BLaER1 treated with 17β-estradiol and CSF1 and Interleukin-3, amounts not matched to agents 10 nM and 100 nM (cell line): ENCODE data around the gene OVCA2.
A peak's percentile ranks its signal among the peaks of the same experiment; 100 is the strongest.

Source experiments
- H3K27ac ChIP-seq, 11 experiments: shearing (Covaris generic); formaldehyde crosslinking; 2 replicates each; pipeline ENCODE4 v1.8.1; 2022
- H3K27me3 ChIP-seq, 11 experiments: shearing (Covaris generic); formaldehyde crosslinking; 2 replicates each; pipeline ENCODE4 v1.8.1; 2022
- H3K36me3 ChIP-seq, 11 experiments: shearing (Covaris generic); formaldehyde crosslinking; 2 replicates each; pipeline ENCODE4 v1.8.1; 2022
- H3K4me1 ChIP-seq, 10 experiments: shearing (Covaris generic); formaldehyde crosslinking; 2 replicates each; pipeline ENCODE4 v1.8.1; 2022
- H3K4me2 ChIP-seq, 11 experiments: shearing (Covaris generic); formaldehyde crosslinking; 2 replicates each; pipeline ENCODE4 v1.8.1; 2022
- H3K4me3 ChIP-seq, 10 experiments: shearing (Covaris generic); formaldehyde crosslinking; 2 replicates each; pipeline ENCODE4 v1.8.1; 2022
- H3K9ac ChIP-seq, 11 experiments: shearing (Covaris generic); formaldehyde crosslinking; 2 replicates each; pipeline ENCODE4 v1.8.1; 2022
- H3K9me3 ChIP-seq, 11 experiments: shearing (Covaris generic); formaldehyde crosslinking; replicated peaks in 1 of 11; 2 replicates each; pipeline ENCODE4 v1.8.1; 2022
- H4K20me1 ChIP-seq, 11 experiments: shearing (Covaris generic); formaldehyde crosslinking; 2 replicates each; pipeline ENCODE4 v1.8.1; 2022
- Cebpa-rat ChIP-seq, 11 experiments: shearing (Covaris generic); IDR thresholded peaks; 2 replicates each; pipeline ENCODE4 v1.8.1; 2022

OVCA2 gene

DNA sequence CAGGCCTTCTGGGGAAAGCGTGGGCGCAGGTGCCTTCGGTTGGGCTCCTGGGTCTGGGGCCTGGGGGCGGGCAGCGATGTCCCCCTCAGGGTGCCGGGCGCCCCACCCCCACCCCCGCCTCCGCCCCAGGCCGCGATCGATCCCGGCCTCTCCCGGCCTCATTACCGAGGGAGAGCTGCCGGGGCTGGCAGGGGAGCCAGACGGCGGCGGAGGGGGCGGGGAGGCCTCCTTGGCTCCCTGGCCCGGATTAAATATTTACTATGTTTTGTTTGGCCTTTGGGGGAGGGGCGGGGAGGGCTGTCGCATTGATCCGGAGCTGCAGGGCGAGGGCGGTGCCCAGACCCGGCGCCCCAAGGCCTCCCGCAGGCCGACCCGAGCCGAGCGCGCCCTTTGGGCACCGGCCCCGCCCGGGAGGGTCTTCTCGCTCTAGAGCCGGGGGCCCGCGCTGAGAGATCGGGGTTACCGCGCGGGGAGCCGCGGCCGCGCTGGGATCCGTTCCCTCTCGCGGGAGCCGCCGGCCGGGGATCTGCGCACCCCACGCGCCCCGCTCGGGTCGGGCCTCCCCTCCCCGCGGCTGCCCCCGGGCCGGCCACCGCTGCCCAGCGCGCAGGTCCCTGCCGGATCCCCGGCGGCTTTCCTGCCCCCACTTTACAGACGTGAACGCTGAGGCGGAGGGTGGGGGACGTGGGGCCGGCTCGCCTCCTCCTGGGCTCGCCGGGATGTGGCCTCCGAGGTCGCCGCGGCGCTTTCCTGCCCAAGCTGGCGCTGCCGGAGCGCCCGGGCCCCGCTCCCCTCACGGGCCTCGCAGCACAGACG is 43.7 kb upstream of the OVCA2 start:
- Histone ChIP-seq H3K36me3 (no peaks in the 10 kb centered on the region; a peak in 1 of 22 replicates), H3K9me3 (no peaks in the 10 kb centered on the region), H3K4me1 (peaks cover 36 to 75% (median 61%) of the 10 kb centered on the region in 10 experiments), H3K9ac (peak overlapping the region in 6 of 11 experiments; percentile 22 to 37 (median 25); a peak in 2 of 22 replicates), H4K20me1 (peaks cover 0 to 28% (median 0%) of the 10 kb centered on the region in 11 experiments; a peak in 3 of 22 replicates), H3K4me2 (peak overlapping the region; percentile 42 to 66 (median 59); a peak in 21 of 22 replicates), H3K27ac (peak overlapping the region in 5 of 11 experiments; percentile 14 to 38 (median 28); a peak in 5 of 22 replicates), H3K4me3 (no peak overlapping the region), H3K27me3 (peaks cover 0 to 6% (median 0%) of the 10 kb centered on the region in 11 experiments; a peak in 6 of 22 replicates)
- TF ChIP-seq Cebpa-rat (IDR thresholded peaks at IDR 0.05): no peak

DNA sequence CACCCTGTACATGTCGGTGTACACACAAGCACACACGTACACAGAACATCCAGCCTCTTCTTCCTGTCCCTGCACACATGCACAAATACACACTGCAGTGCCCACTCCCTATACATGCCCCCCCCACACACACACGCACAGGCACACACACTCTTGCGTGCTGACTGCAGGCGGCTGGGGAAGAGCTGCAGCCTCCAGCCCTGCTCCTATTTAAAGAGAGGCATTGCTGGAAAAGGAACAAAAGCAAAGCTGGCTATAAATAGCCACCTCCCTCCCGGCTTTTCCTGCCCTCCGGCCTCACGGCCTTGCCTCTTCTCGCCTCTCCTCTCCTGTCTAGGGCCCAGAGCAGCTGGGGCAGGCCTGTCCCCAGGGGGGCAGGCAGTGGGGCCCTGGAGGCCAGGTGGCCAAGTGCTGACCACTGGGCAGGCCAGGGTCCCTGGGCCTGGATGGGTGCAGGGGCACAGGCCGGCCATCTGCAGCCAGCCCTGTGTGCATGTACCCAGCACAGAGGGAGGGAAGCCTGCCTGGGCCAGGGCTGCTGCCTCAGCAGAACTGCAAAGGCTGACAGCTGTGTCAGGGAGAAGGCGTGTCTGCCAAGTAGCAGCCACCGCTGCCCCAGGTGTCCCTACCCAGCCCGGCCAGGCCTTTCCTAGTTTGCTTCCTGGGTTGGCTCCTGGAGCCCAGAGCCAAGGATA is 42.1 kb upstream of the OVCA2 start:
- peak overlapping the region in 9 of 11 experiments; percentile 13 to 76 (median 63); a peak in 17 of 22 replicates for H3K27ac ChIP-seq
- H3K4me2 ChIP-seq: peak overlapping the region; percentile 81 to 99 (median 89)
- peak overlapping the region in 8 of 10 experiments; percentile 12 to 49 (median 32); a peak in 9 of 20 replicates for H3K4me3 ChIP-seq
- H3K9ac ChIP-seq: peak overlapping the region; percentile 10 to 72 (median 61); a peak in 18 of 22 replicates
- H3K9me3 ChIP-seq: no peaks in the 10 kb centered on the region
- H3K36me3 ChIP-seq: no peaks in the 10 kb centered on the region; a peak in 1 of 22 replicates
- peaks cover 0 to 6% (median 0%) of the 10 kb centered on the region in 11 experiments; a peak in 6 of 22 replicates for H3K27me3 ChIP-seq
- H3K4me1 ChIP-seq: peaks cover 36 to 78% (median 61%) of the 10 kb centered on the region in 10 experiments
- peaks cover 0 to 21% (median 0%) of the 10 kb centered on the region in 11 experiments; a peak in 3 of 22 replicates for H4K20me1 ChIP-seq
- no peak for TF ChIP-seq Cebpa-rat (IDR thresholded peaks at IDR 0.05)

DNA sequence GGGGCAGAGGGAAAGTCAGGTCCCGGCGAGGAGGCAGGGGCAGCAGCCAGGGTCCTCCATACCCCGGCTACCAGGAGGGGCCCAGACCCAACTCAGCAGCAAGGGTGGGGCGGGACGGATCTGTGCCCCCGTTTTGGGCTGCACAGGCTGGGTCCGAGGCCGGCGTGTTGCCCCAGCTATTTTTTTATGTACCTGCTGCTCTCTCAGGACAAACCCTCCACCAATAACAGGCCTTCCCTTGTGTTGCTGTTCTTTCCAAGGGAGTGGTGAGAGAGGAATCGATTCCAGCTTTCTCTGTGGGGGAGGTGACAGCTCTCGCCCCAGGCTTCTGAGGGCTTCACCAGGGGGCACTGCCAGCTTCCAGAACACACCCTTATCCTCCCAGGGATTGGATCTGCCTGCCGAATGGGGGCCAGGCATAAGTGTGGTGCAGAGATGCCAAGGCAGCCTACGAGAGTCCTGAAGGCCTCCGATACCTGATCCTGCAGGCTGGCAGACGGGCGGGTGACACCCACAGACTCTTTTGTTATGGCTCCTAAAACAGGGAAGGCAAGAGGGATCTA is 39.0 kb upstream of the OVCA2 start:
- TF ChIP-seq Cebpa-rat (IDR thresholded peaks at IDR 0.05): no peak
- peaks cover 36 to 54% (median 48%) of the 10 kb centered on the region in 10 experiments for H3K4me1 ChIP-seq

DNA sequence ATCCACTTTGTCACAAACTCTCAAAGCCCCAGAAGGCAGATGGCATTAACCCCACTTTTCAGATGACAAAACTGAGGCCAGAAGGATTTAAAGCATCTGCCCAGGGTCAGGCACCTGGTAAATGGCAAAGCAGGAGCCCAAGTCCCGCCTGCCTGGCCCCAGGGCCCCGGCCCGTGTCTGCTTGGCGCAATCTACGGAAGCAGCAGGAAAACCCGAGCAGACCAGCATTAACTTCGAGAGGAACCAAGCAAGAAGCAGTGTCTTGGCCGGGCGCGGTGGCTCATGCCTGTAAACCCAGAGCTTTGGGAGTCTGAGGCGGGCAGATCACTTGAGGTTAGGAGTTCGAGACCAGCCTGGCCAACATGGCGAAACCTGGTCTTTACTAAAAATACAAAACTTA is 38.3 kb upstream of the OVCA2 start:
- Histone ChIP-seq H3K27me3 (no peaks in the 10 kb centered on the region), H3K27ac (no peak overlapping the region), H3K4me3 (no peak overlapping the region), H3K4me2 (no peak overlapping the region), H3K9me3 (no peaks in the 10 kb centered on the region), H4K20me1 (peaks cover 0 to 8% (median 0%) of the 10 kb centered on the region in 11 experiments; a peak in 3 of 22 replicates), H3K36me3 (peaks cover 0 to 9% (median 0%) of the 10 kb centered on the region in 11 experiments; a peak in 3 of 22 replicates), H3K9ac (no peak overlapping the region), H3K4me1 (peaks cover 31 to 54% (median 46%) of the 10 kb centered on the region in 10 experiments)
- no peak for TF ChIP-seq Cebpa-rat (IDR thresholded peaks at IDR 0.05)

More for the DNA sequence above, 39.0 kb upstream of the OVCA2 start:
- peak overlapping the region; percentile 26 to 64 (median 59); a peak in 21 of 22 replicates for H3K4me2 ChIP-seq
- H3K36me3 ChIP-seq: peaks cover 0 to 9% (median 0%) of the 10 kb centered on the region in 11 experiments; a peak in 3 of 22 replicates
- peaks cover 0 to 8% (median 0%) of the 10 kb centered on the region in 11 experiments; a peak in 3 of 22 replicates for H4K20me1 ChIP-seq
- H3K4me3 ChIP-seq: no peak overlapping the region
- H3K27me3 ChIP-seq: peaks cover 0 to 6% (median 0%) of the 10 kb centered on the region in 11 experiments; a peak in 6 of 22 replicates
- H3K27ac ChIP-seq: peak overlapping the region in 7 of 11 experiments; percentile 41 to 63 (median 46); a peak in 15 of 22 replicates
- H3K9ac ChIP-seq: peak overlapping the region in 6 of 11 experiments; percentile 5 to 64 (median 42); a peak in 5 of 22 replicates
- no peaks in the 10 kb centered on the region for H3K9me3 ChIP-seq

DNA sequence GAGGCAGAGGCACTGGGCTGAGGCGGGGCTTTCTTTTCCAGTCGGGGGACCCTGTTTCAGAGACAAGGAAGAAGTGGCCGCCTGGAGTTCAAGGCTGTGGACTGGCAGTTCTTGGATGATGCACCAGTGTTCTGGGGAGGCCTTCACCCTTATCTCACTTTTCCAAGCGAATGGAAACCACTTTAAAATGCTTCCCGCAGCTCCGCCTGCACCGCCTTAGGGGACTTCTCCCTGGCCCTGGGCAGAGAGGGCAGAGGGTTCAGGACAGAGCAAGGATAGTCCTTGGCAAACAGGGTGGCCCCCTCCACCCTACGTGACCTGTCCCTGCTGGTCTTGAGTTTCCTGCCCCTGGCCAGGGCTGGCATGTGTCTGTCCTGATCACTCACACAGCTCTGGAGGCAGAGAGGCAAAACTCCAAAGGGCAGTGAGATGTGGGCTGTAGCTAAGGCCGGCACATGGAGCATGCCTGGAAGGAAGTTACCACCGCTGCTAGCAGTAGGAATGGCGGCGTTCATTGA is 37.3 kb upstream of the OVCA2 start:
- H3K9me3 ChIP-seq: no peaks in the 10 kb centered on the region
- H4K20me1 ChIP-seq: peaks cover 0 to 7% (median 0%) of the 10 kb centered on the region in 11 experiments; a peak in 3 of 22 replicates
- H3K27me3 ChIP-seq: no peaks in the 10 kb centered on the region
- H3K4me1 ChIP-seq: peaks cover 23 to 51% (median 43%) of the 10 kb centered on the region in 10 experiments
- no peak overlapping the region for H3K4me3 ChIP-seq
- H3K4me2 ChIP-seq: no peak overlapping the region
- no peak overlapping the region; a peak in 1 of 22 replicates for H3K9ac ChIP-seq
- TF ChIP-seq Cebpa-rat (IDR thresholded peaks at IDR 0.05): no peak
- peaks cover 0 to 9% (median 0%) of the 10 kb centered on the region in 11 experiments; a peak in 3 of 22 replicates for H3K36me3 ChIP-seq
- peak overlapping the region in 3 of 11 experiments; percentile 2 to 35 (median 8); a peak in 1 of 22 replicates for H3K27ac ChIP-seq

DNA sequence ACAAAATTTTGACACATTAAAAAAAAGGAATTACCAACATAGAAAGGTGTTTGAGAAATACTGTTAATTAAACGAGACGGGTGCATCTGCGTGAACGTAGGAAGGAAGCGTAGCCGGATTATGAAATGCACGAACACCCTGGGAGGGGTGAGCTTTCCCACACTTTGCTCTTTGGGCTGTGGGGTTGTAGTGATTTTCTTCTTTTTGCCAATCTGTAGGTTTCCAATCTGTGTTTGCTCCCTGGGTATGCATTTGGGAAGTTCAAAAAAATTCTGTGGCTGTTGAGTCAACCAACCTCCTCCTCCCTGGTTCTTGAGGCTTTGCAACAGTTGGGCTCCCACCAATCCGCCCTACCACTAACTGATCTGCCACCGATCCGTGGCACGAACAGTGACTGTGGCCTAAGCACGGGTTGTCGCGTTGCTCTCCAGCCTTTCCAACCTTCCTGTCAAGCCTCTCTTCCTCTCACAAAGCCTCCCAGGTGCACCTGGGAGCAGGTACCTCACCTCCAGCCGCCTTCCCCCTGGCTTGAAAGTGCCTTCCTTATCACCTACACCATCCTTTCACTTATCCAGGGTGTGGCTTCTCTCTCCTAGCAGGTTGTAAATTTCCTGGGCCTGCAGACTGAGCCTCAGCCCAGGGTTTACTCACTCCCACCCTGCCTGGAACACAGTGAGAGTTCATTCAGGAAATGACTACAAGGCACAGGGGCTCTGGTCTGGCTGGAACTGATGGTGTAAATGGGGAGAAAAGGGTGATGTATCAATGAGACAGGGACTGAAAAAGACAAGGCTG is 33.3 kb upstream of the OVCA2 start:
- TF ChIP-seq Cebpa-rat (IDR thresholded peaks at IDR 0.05): no peak
- Histone ChIP-seq H3K4me2 (peak overlapping the region in 5 of 11 experiments; percentile 11 to 22 (median 15); a peak in 5 of 22 replicates), H3K27me3 (no peaks in the 10 kb centered on the region), H3K27ac (no peak overlapping the region), H3K36me3 (peaks cover 0 to 9% (median 0%) of the 10 kb centered on the region in 11 experiments; a peak in 3 of 22 replicates), H3K4me3 (no peak overlapping the region), H3K4me1 (peaks cover 20 to 47% (median 38%) of the 10 kb centered on the region in 10 experiments), H3K9ac (no peak overlapping the region), H3K9me3 (no peaks in the 10 kb centered on the region), H4K20me1 (no peaks in the 10 kb centered on the region)

DNA sequence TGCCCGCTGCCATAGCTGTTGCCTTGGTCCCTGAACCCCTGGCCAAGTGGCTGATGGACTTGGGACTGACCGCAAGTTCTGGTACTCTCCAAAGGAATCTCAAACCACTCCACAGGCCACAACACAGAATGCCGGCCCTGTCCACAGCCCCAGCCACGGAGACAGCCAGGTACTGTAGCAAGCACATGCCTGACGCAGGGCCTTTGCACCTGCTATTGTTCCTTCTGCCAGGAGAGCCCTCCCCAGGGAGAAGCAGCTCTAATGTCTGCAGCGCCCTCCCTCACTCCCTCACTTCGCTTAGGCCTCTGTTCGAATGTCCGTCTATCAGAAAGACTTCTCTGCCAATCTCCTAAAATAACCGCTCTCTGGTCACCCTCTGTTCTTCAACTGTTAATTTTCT is 32.1 kb upstream of the OVCA2 start:
- Histone ChIP-seq H3K36me3 (peaks cover 0 to 14% (median 0%) of the 10 kb centered on the region in 11 experiments; a peak in 3 of 22 replicates), H3K4me2 (no peak overlapping the region), H3K27me3 (no peaks in the 10 kb centered on the region), H4K20me1 (no peaks in the 10 kb centered on the region), H3K9me3 (peaks cover 0 to 5% (median 0%) of the 10 kb centered on the region in 11 experiments; a peak in 1 of 22 replicates), H3K9ac (no peak overlapping the region), H3K4me1 (peaks cover 20 to 50% (median 41%) of the 10 kb centered on the region in 10 experiments), H3K27ac (no peak overlapping the region), H3K4me3 (no peak overlapping the region)
- TF ChIP-seq Cebpa-rat (IDR thresholded peaks at IDR 0.05): no peak
